Central memory CD8-positive, alpha-beta T cell (primary cell): ENCODE data around the gene CLDN25.
"Not testable (repeated sequence)": the region's sequence is repeated elsewhere in the genome, so short reads cannot be mapped to it uniquely, and the experiment has no call there.

ENCODE experiments used
- ATAC-seq: fragments of 150-1000 bp; cut with Tn5 transposase; replicated peaks from 2 replicates; pipeline ENCODE4 v1.10.0; 2022; ENCODE audit warnings: mild to moderate bottlenecking, moderate FRiP score, moderate number of reproducible peaks; ENCODE audit not compliant: poor library complexity, severe bottlenecking; ENCODE audit errors: extremely low read depth
- DNase-seq, 2 donors: peaks; one replicate each; pipeline ENCODE4 v3.0.0; 2021; ENCODE audit warnings: low spot score in 2 of 2
- H3K27ac Mint-ChIP-seq: one replicate; pipeline ENCODE4 v1.8.0; 2022; ENCODE audit warnings: low read depth, mild to moderate bottlenecking, moderate library complexity, mixed read lengths
- H3K27me3 Mint-ChIP-seq: one replicate; pipeline ENCODE4 v1.8.0; 2022; ENCODE audit warnings: mixed read lengths
- H3K36me3 Mint-ChIP-seq: one replicate; pipeline ENCODE4 v1.8.0; 2022; ENCODE audit warnings: mild to moderate bottlenecking, moderate library complexity, mixed read lengths; ENCODE audit not compliant: insufficient read depth
- H3K4me1 Mint-ChIP-seq: one replicate; pipeline ENCODE4 v1.8.0; 2022; ENCODE audit warnings: mixed read lengths
- H3K4me3 Mint-ChIP-seq: one replicate; pipeline ENCODE4 v1.8.0; 2022; ENCODE audit warnings: mild to moderate bottlenecking, moderate library complexity, mixed read lengths
- H3K9me3 Mint-ChIP-seq: one replicate; pipeline ENCODE4 v1.8.0; 2022; ENCODE audit warnings: mixed read lengths

The CLDN25 gene

GRCh38 chr11:113779496-113779895, at the start of gene CLDN25:
Gene CLDN25 (plus strand): TSS chr11:113779796. CDS start chr11:113779796, 0 bp downstream.
- no peak for ATAC-seq
- no peak for DNase-seq
- H3K9me3 Mint-ChIP-seq: no peaks in the 10 kb centered on the region
- H3K4me3 Mint-ChIP-seq: no peak within 1 kb of the TSS
- H3K27ac Mint-ChIP-seq: no peak within 1 kb of the TSS
- H3K36me3 Mint-ChIP-seq: no peaks in the 10 kb centered on the region
- H3K27me3 Mint-ChIP-seq: peaks cover 56% of the 10 kb centered on the region
- no peaks in the 10 kb centered on the region for H3K4me1 Mint-ChIP-seq

GRCh38 chr11:113730887-113731726, 48.5 kb upstream of the CLDN25 start:
- ATAC-seq (no peak), DNase-seq (no peak)
- Mint-ChIP-seq H3K27ac (no peak overlapping the region), H3K9me3 (no peaks in the 10 kb centered on the region), H3K36me3 (peaks cover 6% of the 10 kb centered on the region), H3K4me1 (no peaks in the 10 kb centered on the region), H3K27me3 (no peaks in the 10 kb centered on the region), H3K4me3 (no peak overlapping the region)

- no peak for DNase-seq
- no peak for ATAC-seq
- Mint-ChIP-seq H3K36me3 (peaks cover 14% of the 10 kb centered on the region), H3K4me1 (no peaks in the 10 kb centered on the region), H3K27me3 (no peaks in the 10 kb centered on the region), H3K9me3 (no peaks in the 10 kb centered on the region), H3K27ac (no peak overlapping the region), H3K4me3 (no peak overlapping the region)
Measured at GRCh38 chr11:113732092-113732491, 47.5 kb upstream of the CLDN25 start.

- H3K27me3 Mint-ChIP-seq: no peaks in the 10 kb centered on the region
- H3K36me3 Mint-ChIP-seq: peaks cover 34% of the 10 kb centered on the region
- H3K4me1 Mint-ChIP-seq: no peaks in the 10 kb centered on the region
- no peak overlapping the region for H3K4me3 Mint-ChIP-seq
- H3K9me3 Mint-ChIP-seq: no peaks in the 10 kb centered on the region
- no peak for ATAC-seq
- no peak for DNase-seq
- H3K27ac Mint-ChIP-seq: no peak overlapping the region
Measured at GRCh38 chr11:113736323-113736722, 43.3 kb upstream of the CLDN25 start.

- ATAC-seq (no peak), DNase-seq (no peak)
- Mint-ChIP-seq H3K27me3 (no peaks in the 10 kb centered on the region), H3K4me1 (no peaks in the 10 kb centered on the region), H3K9me3 (no peaks in the 10 kb centered on the region), H3K4me3 (no peak overlapping the region), H3K27ac (no peak overlapping the region), H3K36me3 (peaks cover 26% of the 10 kb centered on the region)
Measured at GRCh38 chr11:113752932-113753331, 26.7 kb upstream of the CLDN25 start.

- ATAC-seq (no peak), DNase-seq (no peak)
- Mint-ChIP-seq H3K4me3 (no peak overlapping the region), H3K27ac (no peak overlapping the region), H3K4me1 (peaks cover 9% of the 10 kb centered on the region), H3K36me3 (peaks cover 40% of the 10 kb centered on the region), H3K27me3 (no peaks in the 10 kb centered on the region), H3K9me3 (no peaks in the 10 kb centered on the region)
Measured at GRCh38 chr11:113760241-113760640, 19.4 kb upstream of the CLDN25 start.

- H3K27me3 Mint-ChIP-seq: not testable (repeated sequence)
Measured at GRCh38 chr11:113763040-113763439, 16.6 kb upstream of the CLDN25 start.

GRCh38 chr11:113764527-113765219, 14.9 kb upstream of the CLDN25 start:
- ATAC-seq: no peak
- H3K27me3 Mint-ChIP-seq: no peaks in the 10 kb centered on the region
- H3K4me1 Mint-ChIP-seq: peaks cover 22% of the 10 kb centered on the region
- H3K9me3 Mint-ChIP-seq: no peaks in the 10 kb centered on the region
- peaks cover 17% of the 10 kb centered on the region for H3K36me3 Mint-ChIP-seq
- no peak overlapping the region for H3K27ac Mint-ChIP-seq
- no peak for DNase-seq
- H3K4me3 Mint-ChIP-seq: no peak overlapping the region

More at GRCh38 chr11:113763040-113763439, 16.6 kb upstream of the CLDN25 start:
- H3K9me3 Mint-ChIP-seq, H3K4me3 Mint-ChIP-seq, H3K27ac Mint-ChIP-seq, ATAC-seq, DNase-seq: not testable (repeated sequence)
- peaks cover 22% of the 10 kb centered on the region for H3K4me1 Mint-ChIP-seq
- peaks cover 23% of the 10 kb centered on the region for H3K36me3 Mint-ChIP-seq

GRCh38 chr11:113771964-113772363, 7.6 kb upstream of the CLDN25 start:
- Mint-ChIP-seq H3K27me3 (no peaks in the 10 kb centered on the region), H3K4me3 (peak overlapping the region; percentile 100), H3K36me3 (peaks cover 26% of the 10 kb centered on the region), H3K27ac (no peak overlapping the region), H3K9me3 (no peaks in the 10 kb centered on the region), H3K4me1 (peaks cover 28% of the 10 kb centered on the region)
- no peak for ATAC-seq
- DNase-seq: no peak

GRCh38 chr11:113773092-113773415, 6.5 kb upstream of the CLDN25 start:
- DNase-seq (peak in 1 of 2 donors; percentile 15), ATAC-seq (no peak)
- peaks cover 18% of the 10 kb centered on the region for H3K4me1 Mint-ChIP-seq
- H3K36me3 Mint-ChIP-seq: peaks cover 23% of the 10 kb centered on the region
- H3K27me3 Mint-ChIP-seq: peaks cover 7% of the 10 kb centered on the region
- H3K4me3 Mint-ChIP-seq: peak overlapping the region; percentile 100
- H3K27ac Mint-ChIP-seq: peak overlapping the region; percentile 98
- H3K9me3 Mint-ChIP-seq: no peaks in the 10 kb centered on the region

- DNase-seq (peak; percentile 85 to 90), ATAC-seq (peak; percentile 99)
- H3K36me3 Mint-ChIP-seq: peaks cover 20% of the 10 kb centered on the region
- H3K27me3 Mint-ChIP-seq: peaks cover 9% of the 10 kb centered on the region
- H3K27ac Mint-ChIP-seq: peak within 1 kb of the TSS; percentile 98
- H3K4me1 Mint-ChIP-seq: peaks cover 18% of the 10 kb centered on the region
- peak within 1 kb of the TSS; percentile 100 for H3K4me3 Mint-ChIP-seq
- no peaks in the 10 kb centered on the region for H3K9me3 Mint-ChIP-seq
Measured at GRCh38 chr11:113773416-113774173, 6.0 kb upstream of the CLDN25 start, which contains the start of gene ZW10. Gene ZW10 (minus strand): TSS chr11:113773692. CDS start chr11:113773666, 26 bp downstream.

- peaks cover 18% of the 10 kb centered on the region for H3K4me1 Mint-ChIP-seq
Measured at GRCh38 chr11:113774174-113774503, 5.5 kb upstream of the CLDN25 start.

More at GRCh38 chr11:113774174-113774503, 5.5 kb upstream of the CLDN25 start:
- Mint-ChIP-seq H3K27ac (peak overlapping the region; percentile 98), H3K9me3 (no peaks in the 10 kb centered on the region), H3K36me3 (peaks cover 15% of the 10 kb centered on the region), H3K4me3 (peak overlapping the region; percentile 100), H3K27me3 (peaks cover 11% of the 10 kb centered on the region)
- no peak for ATAC-seq
- no peak for DNase-seq
